KMS-11 (cell line): ENCODE results near the gene SRGAP1.

Experiments
- H2AFZ ChIP-seq: fragments of 200-600 bp; sonication (generic); 2 replicates; pipeline ENCODE4 v1.6.1; 2016; ENCODE audit warnings: antibody characterized with exemption, mixed run types, low read depth
- H3K27ac ChIP-seq: fragments of 200-600 bp; sonication (generic); 2 replicates; pipeline ENCODE4 v1.6.1; 2016; ENCODE audit warnings: mild to moderate bottlenecking, mixed run types
- H3K27me3 ChIP-seq: fragments of 200-600 bp; sonication (generic); 2 replicates; pipeline ENCODE4 v1.6.1; 2017; ENCODE audit warnings: mild to moderate bottlenecking, low read depth, mixed run types, moderate library complexity; ENCODE audit not compliant: insufficient read depth
- H3K36me3 ChIP-seq: fragments of 200-600 bp; sonication (generic); 2 replicates; pipeline ENCODE4 v1.6.1; 2017; ENCODE audit warnings: mild to moderate bottlenecking, mixed run types; ENCODE audit not compliant: insufficient read depth
- H3K4me1 ChIP-seq: fragments of 200-600 bp; sonication (generic); 2 replicates; pipeline ENCODE4 v1.6.1; 2016; ENCODE audit warnings: mild to moderate bottlenecking, low read depth, mixed run types; ENCODE audit not compliant: poor library complexity, severe bottlenecking
- H3K4me2 ChIP-seq: fragments of 200-600 bp; sonication (generic); 2 replicates; pipeline ENCODE4 v1.7.0; 2016; ENCODE audit warnings: mild to moderate bottlenecking, mixed run types
- H3K4me3 ChIP-seq: fragments of 200-600 bp; sonication (generic); IDR thresholded peaks from 2 replicates; pipeline ENCODE4 v1.6.1; 2017; ENCODE audit warnings: low read depth, low read length, mixed read lengths; ENCODE audit not compliant: insufficient read depth
- H3K79me2 ChIP-seq: fragments of 200-600 bp; sonication (generic); 2 replicates; pipeline ENCODE4 v1.6.1; 2016; ENCODE audit warnings: low read depth, mixed run types; ENCODE audit not compliant: insufficient read depth
- H3K9ac ChIP-seq: fragments of 200-600 bp; sonication (generic); 2 replicates; pipeline ENCODE4 v1.6.1; 2016; ENCODE audit warnings: mild to moderate bottlenecking, mixed run types
- H4K20me1 ChIP-seq: fragments of 200-600 bp; sonication (generic); 2 replicates; pipeline ENCODE4 v1.6.1; 2016; ENCODE audit warnings: mild to moderate bottlenecking, mixed run types; ENCODE audit not compliant: insufficient read depth
- CTCF ChIP-seq: fragments of 200-600 bp; sonication (generic); conservative IDR thresholded peaks from 2 replicates; pipeline ENCODE4 v1.6.1; 2017; ENCODE audit warnings: low read depth, mild to moderate bottlenecking, antibody characterized with exemption, low read length, moderate library complexity, mixed read lengths

The SRGAP1 gene

GRCh38 chr12:64205542-64205941 is 361.0 kb downstream of the SRGAP1 start:
- Histone ChIP-seq H3K27ac (no peak overlapping the region), H3K4me3 (no peak overlapping the region), H3K36me3 (no peaks in the 10 kb centered on the region), H2AFZ (no peak overlapping the region), H3K27me3 (no peaks in the 10 kb centered on the region), H3K4me1 (no peaks in the 10 kb centered on the region), H4K20me1 (no peaks in the 10 kb centered on the region), H3K79me2 (no peaks in the 10 kb centered on the region), H3K9ac (no peak overlapping the region), H3K4me2 (no peak overlapping the region)
- TF ChIP-seq CTCF, result no peak

- Histone ChIP-seq H4K20me1 (no peaks in the 10 kb centered on the region), H2AFZ (no peak overlapping the region), H3K79me2 (no peaks in the 10 kb centered on the region), H3K36me3 (no peaks in the 10 kb centered on the region), H3K27me3 (no peaks in the 10 kb centered on the region), H3K9ac (no peak overlapping the region), H3K4me1 (no peaks in the 10 kb centered on the region), H3K27ac (no peak overlapping the region), H3K4me3 (no peak overlapping the region), H3K4me2 (no peak overlapping the region)
- no peak for TF ChIP-seq CTCF
Measured at GRCh38 chr12:64207453-64207852, 363.0 kb downstream of the SRGAP1 start.
